Panc1 (cell line): ENCODE results near the gene SOX12. TPM values are rescaled to one million over a fixed set of nuclear protein-coding genes. Genes with fewer than 3 reads are reported as not detected.

ENCODE experiments used
- ATAC-seq: fragments of 200-7000 bp; cut with Tn5 transposase; 2 replicates; pipeline ENCODE4 v1.9.1; 2020; ENCODE audit warnings: mild to moderate bottlenecking, moderate library complexity
- BruUV-seq: library from RNA; stranded (reverse); fragments of 400-500 nt; replicated peaks from 2 replicates; lab custom pipeline; 2021; lab: Mats Ljungman, UMichigan
- CTCF ChIA-PET: fragments of 300-600 bp; sonication (Branson Sonifier 250); formaldehyde crosslinking; loops from one replicate; lab custom pipeline; 2022; ENCODE audit warnings: antibody characterized with exemption; lab: Charles Lee
- POLR2A ChIA-PET: fragments of 300-600 bp; sonication (Branson Sonifier 250); formaldehyde crosslinking; loops from one replicate; lab custom pipeline; 2022; ENCODE audit warnings: antibody characterized with exemption; lab: Charles Lee
- DNase-seq: peaks from one replicate; pipeline ENCODE4 v3.0.0-alpha.2; 2010; ENCODE audit warnings: low read depth, low spot score
- H3K27ac ChIP-seq: 2 replicates; pipeline ENCODE4 v1.5.1; 2011; ENCODE audit warnings: mild to moderate bottlenecking, low read length, inconsistent platforms
- H3K27me3 ChIP-seq: fragments of 200-500 bp; sonication (Bioruptor generic); 2 replicates; pipeline ENCODE4 v1.6.0; 2014; ENCODE audit warnings: low read length, inconsistent platforms; ENCODE audit not compliant: control insufficient read depth, insufficient read depth
- H3K36me3 ChIP-seq: fragments of 200-500 bp; sonication (Bioruptor generic); 2 replicates; pipeline ENCODE4 v1.5.1; 2014; ENCODE audit warnings: inconsistent platforms, mild to moderate bottlenecking, low read length, moderate library complexity; ENCODE audit not compliant: control insufficient read depth, insufficient read depth
- H3K4me1 ChIP-seq: 2 replicates; pipeline ENCODE4 v1.5.1; 2011; ENCODE audit warnings: inconsistent platforms, mild to moderate bottlenecking, low read length, moderate library complexity; ENCODE audit not compliant: control insufficient read depth, insufficient read depth
- H3K4me3 ChIP-seq, 2 experiments: 2 replicates each; pipeline ENCODE4 v1.5.1; 2011 to 2012; ENCODE audit warnings: low read depth in 2 of 2, low read length in 2 of 2, mild to moderate bottlenecking in 2 of 2, inconsistent platforms in 1 of 2, moderate library complexity in 1 of 2
- H3K9me3 ChIP-seq: fragments of 200-500 bp; sonication (Bioruptor generic); 2 replicates; pipeline ENCODE4 v1.5.1; 2014; ENCODE audit warnings: low read depth, mild to moderate bottlenecking, inconsistent platforms, low read length, moderate library complexity; ENCODE audit not compliant: control insufficient read depth, insufficient read depth
- CTCF ChIP-seq: fragments of 450-650 bp; IDR thresholded peaks from 2 replicates; pipeline ENCODE4 v1.5.1; 2017; ENCODE audit warnings: mild to moderate bottlenecking
- POLR2AphosphoS5 ChIP-seq: IDR thresholded peaks from 2 replicates; pipeline ENCODE4 v1.6.1; 2012; ENCODE audit warnings: mild to moderate bottlenecking, low read depth, low read length, moderate library complexity
- REST ChIP-seq, 2 experiments: IDR thresholded peaks; 2 replicates each; pipeline ENCODE4 v1.6.1; 2011 to 2012; ENCODE audit warnings: low read depth in 2 of 2, control low read depth in 1 of 2, low read length in 1 of 2, mild to moderate bottlenecking in 1 of 2, moderate library complexity in 1 of 2; ENCODE audit not compliant: insufficient read depth in 1 of 2
- SIN3A ChIP-seq: IDR thresholded peaks from 2 replicates; pipeline ENCODE4 v1.6.1; 2012; ENCODE audit warnings: low read depth, mild to moderate bottlenecking, low read length, moderate library complexity, borderline replicate concordance; ENCODE audit not compliant: insufficient read depth
- TCF7L2 ChIP-seq: IDR thresholded peaks from 2 replicates; pipeline ENCODE4 v1.6.1; 2011; ENCODE audit warnings: mild to moderate bottlenecking, low read depth, low read length, inconsistent platforms
- in situ Hi-C: cut with HindIII; loops from 2 replicates; pipeline ENCODE4 v1.10.0; 2016; ENCODE audit warnings: low sequenced_read_pairs, low pct_unique_long_range_greater_than_20kb
- intact Hi-C: fragments of 100-400 bp; cut with micrococcal nuclease; formaldehyde crosslinking; loops from one replicate; pipeline ENCODE4 v1.10.0; 2022; ENCODE audit not compliant: unreplicated experiment
- total RNA-seq: library from RNA; stranded (reverse); gene quantifications from one replicate; pipeline ENCODE4 v1.2.1, GENCODE V29; 2021; ENCODE audit not compliant: unreplicated experiment

SOX12 gene
- total RNA-seq, 1 experiment from 2014 or later = 48.6 TPM

GRCh38 chr20:297925-298775 is 27.2 kb upstream of the SOX12 start:
- Histone ChIP-seq H3K9me3 (no peaks in the 10 kb centered on the region), H3K4me1 (peaks cover 26% of the 10 kb centered on the region), H3K4me3 (peak overlapping the region; percentile 77 to 94), H3K27ac (peak overlapping the region; percentile 92), H3K36me3 (peaks cover 8% of the 10 kb centered on the region; the same call in 1 of the 2 replicates), H3K27me3 (no peaks in the 10 kb centered on the region)
- DNase-seq (no peak), ATAC-seq (peak; percentile 68)
- ChIA-PET CTCF (no interaction called here), POLR2A (interaction anchor here (1.0 kb wide), 1 partner anchor 32 kb away, joined by 4 read pairs; no protein-coding TSS in a partner anchor)
- TF ChIP-seq POLR2AphosphoS5 (peak; percentile 65), SIN3A (0 out of 2 replicates have a peak, but pooled peaks have one; percentile 57), TCF7L2 (no peak), CTCF (no peak), REST (IDR thresholded peaks at IDR 0.05; ENCODE audit: insufficient read depth in 1 of 2, low read depth in 2 of 2, low read length in 1 of 2) (no peak)
- in situ Hi-C loops (no loop called here), intact Hi-C loops (no loop called here)
- no TSS peak for BruUV-seq

- H3K4me3 ChIP-seq = peak overlapping the region; percentile 77 to 94
- ChIA-PET CTCF (no interaction called here), POLR2A (interaction anchor here (0.5 to 1.0 kb wide), 3 partner anchors 29 to 39 kb away, joined by 3 to 8 read pairs (median 4); no protein-coding TSS in a partner anchor)
- H3K4me1 ChIP-seq = peaks cover 26% of the 10 kb centered on the region
- no peak for DNase-seq
- no peak for ATAC-seq
- H3K27me3 ChIP-seq = no peaks in the 10 kb centered on the region
- intact Hi-C loops = no loop called here
- no peak for TF ChIP-seq TCF7L2
- TF ChIP-seq SIN3A = no peak
- no peak for TF ChIP-seq POLR2AphosphoS5
- TF ChIP-seq CTCF = no peak
- TF ChIP-seq REST (IDR thresholded peaks at IDR 0.05; ENCODE audit: insufficient read depth in 1 of 2, low read depth in 2 of 2, low read length in 1 of 2) = no peak
- H3K9me3 ChIP-seq = no peaks in the 10 kb centered on the region
- H3K36me3 ChIP-seq = peaks cover 8% of the 10 kb centered on the region; the same call in 1 of the 2 replicates
- no TSS peak for BruUV-seq
- H3K27ac ChIP-seq = peak overlapping the region; percentile 92
- in situ Hi-C loops = no loop called here
Measured at GRCh38 chr20:298776-299391, 26.5 kb upstream of the SOX12 start.
